UCSD-AML1 (cell line): ENCODE data around the gene TRAF4.
"Not testable (repeated sequence)": the region's sequence is repeated elsewhere in the genome, so short reads cannot be mapped to it uniquely, and the experiment has no call there.

Source experiments
- DNase-seq: peaks from one replicate; lab custom pipeline; 2025; ENCODE audit not compliant: unreplicated experiment; lab: John Stamatoyannopoulos, UW

The TRAF4 gene

GRCh38 chr17:28777178-28777577 is 33.4 kb downstream of the TRAF4 start:
- DNase-seq: no peak

- DNase-seq: not testable (repeated sequence)
These were observed 35.8 kb downstream of the TRAF4 start for GRCh38 chr17:28779601-28780000.

- no peak for DNase-seq
These were observed 39.4 kb downstream of the TRAF4 start for GRCh38 chr17:28783161-28783560.

GRCh38 chr17:28788100-28788499 is 44.3 kb downstream of the TRAF4 start:
- no peak for DNase-seq

GRCh38 chr17:28792877-28793661 is 49.3 kb downstream of the TRAF4 start:
- DNase-seq: no peak

- DNase-seq: not testable (repeated sequence)
These were observed 51.1 kb downstream of the TRAF4 start for GRCh38 chr17:28794846-28795441.

- no peak for DNase-seq
These were observed 52.3 kb downstream of the TRAF4 start for GRCh38 chr17:28796062-28796461.
